ENCODE measurements around the gene IPO7. TPM values are rescaled to one million over a fixed set of nuclear protein-coding genes. Genes with fewer than 3 reads are reported as not detected.

IPO7 gene
- total RNA-seq, 1 experiment from 2014 or later = 226 TPM

DNA sequence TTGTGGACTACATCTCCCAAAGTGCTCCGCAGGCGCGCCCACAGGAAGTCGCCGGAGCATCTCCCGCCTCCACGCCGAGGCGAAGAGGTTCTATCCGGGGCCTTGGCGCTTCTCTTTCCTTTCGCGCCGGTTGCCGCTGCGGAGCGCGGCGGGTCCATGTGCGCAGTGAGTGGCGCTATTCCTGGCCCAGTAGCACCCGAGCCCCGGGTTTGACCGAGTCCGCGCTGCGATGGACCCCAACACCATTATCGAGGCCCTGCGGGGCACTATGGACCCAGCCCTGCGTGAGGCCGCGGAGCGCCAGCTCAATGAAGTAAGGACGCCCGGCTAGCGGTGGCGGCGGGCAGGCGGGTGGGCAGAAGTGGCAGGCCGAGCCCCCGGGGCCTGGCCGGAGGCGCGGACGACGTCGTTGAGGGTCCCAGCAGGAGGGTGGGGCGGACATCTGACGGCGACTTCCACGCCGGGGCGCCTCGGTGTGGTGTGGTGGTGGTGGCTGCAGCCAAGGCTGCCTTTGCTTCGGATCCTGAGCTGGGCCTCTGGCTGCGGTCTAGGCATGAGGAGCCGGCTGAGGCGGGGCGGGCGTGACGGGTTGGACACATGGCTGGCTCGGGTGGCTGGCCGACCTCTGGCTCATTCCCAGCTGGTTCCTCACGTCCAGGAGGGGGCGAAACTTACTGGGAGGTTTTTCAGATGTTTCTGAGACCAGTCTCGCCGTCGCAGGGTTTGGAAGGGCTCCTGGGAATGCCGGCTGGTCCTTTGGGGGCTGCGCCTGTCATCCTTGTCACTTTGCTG lies at the start of gene IPO7 (continued):
- no peak for TF ChIP-seq ATF6 (CRISPR knock-in tag; IDR thresholded peaks at IDR 0.05)
- TF ChIP-seq USF1 (CRISPR knock-in tag; IDR thresholded peaks at IDR 0.05) = peak; percentile 87
- TF ChIP-seq ETV6 (CRISPR knock-in tag; IDR thresholded peaks at IDR 0.05) = no peak
- TF ChIP-seq TP53 (CRISPR knock-in tag; IDR thresholded peaks at IDR 0.05) = no peak
- no peak for TF ChIP-seq ZNF512 (CRISPR knock-in tag; IDR thresholded peaks at IDR 0.05; ENCODE audit: borderline replicate concordance)
- no peak for TF ChIP-seq ZNF263 (CRISPR knock-in tag; IDR thresholded peaks at IDR 0.05; ENCODE audit: low read depth)
- TF ChIP-seq, protein P1, sequence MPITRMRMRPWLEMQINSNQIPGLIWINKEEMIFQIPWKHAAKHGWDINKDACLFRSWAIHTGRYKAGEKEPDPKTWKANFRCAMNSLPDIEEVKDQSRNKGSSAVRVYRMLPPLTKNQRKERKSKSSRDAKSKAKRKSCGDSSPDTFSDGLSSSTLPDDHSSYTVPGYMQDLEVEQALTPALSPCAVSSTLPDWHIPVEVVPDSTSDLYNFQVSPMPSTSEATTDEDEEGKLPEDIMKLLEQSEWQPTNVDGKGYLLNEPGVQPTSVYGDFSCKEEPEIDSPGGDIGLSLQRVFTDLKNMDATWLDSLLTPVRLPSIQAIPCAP (CRISPR knock-in tag; IDR thresholded peaks at IDR 0.05) = no peak
- TF ChIP-seq NFE2L1 (CRISPR knock-in tag; IDR thresholded peaks at IDR 0.05) = peak; percentile 52; the same call in 1 of the 2 replicates
- no peak for TF ChIP-seq STAT6 (CRISPR knock-in tag; conservative IDR thresholded peaks at IDR 0.05; ENCODE audit: low read depth)
- no peak for TF ChIP-seq JAZF1 (CRISPR knock-in tag; IDR thresholded peaks at IDR 0.05)
- TF ChIP-seq HMGXB4 (CRISPR knock-in tag; IDR thresholded peaks at IDR 0.05) = peak; percentile 92
- TF ChIP-seq TCF7 (CRISPR knock-in tag; IDR thresholded peaks at IDR 0.05; ENCODE audit: low read depth) = no peak
- TF ChIP-seq, protein P2, sequence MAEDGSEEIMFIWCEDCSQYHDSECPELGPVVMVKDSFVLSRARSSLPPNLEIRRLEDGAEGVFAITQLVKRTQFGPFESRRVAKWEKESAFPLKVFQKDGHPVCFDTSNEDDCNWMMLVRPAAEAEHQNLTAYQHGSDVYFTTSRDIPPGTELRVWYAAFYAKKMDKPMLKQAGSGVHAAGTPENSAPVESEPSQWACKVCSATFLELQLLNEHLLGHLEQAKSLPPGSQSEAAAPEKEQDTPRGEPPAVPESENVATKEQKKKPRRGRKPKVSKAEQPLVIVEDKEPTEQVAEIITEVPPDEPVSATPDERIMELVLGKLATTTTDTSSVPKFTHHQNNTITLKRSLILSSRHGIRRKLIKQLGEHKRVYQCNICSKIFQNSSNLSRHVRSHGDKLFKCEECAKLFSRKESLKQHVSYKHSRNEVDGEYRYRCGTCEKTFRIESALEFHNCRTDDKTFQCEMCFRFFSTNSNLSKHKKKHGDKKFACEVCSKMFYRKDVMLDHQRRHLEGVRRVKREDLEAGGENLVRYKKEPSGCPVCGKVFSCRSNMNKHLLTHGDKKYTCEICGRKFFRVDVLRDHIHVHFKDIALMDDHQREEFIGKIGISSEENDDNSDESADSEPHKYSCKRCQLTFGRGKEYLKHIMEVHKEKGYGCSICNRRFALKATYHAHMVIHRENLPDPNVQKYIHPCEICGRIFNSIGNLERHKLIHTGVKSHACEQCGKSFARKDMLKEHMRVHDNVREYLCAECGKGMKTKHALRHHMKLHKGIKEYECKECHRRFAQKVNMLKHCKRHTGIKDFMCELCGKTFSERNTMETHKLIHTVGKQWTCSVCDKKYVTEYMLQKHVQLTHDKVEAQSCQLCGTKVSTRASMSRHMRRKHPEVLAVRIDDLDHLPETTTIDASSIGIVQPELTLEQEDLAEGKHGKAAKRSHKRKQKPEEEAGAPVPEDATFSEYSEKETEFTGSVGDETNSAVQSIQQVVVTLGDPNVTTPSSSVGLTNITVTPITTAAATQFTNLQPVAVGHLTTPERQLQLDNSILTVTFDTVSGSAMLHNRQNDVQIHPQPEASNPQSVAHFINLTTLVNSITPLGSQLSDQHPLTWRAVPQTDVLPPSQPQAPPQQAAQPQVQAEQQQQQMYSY (CRISPR knock-in tag; IDR thresholded peaks at IDR 0.05) = no peak
- no peak for TF ChIP-seq SOX15 (CRISPR knock-in tag; IDR thresholded peaks at IDR 0.05)
- TF ChIP-seq, protein P3, sequence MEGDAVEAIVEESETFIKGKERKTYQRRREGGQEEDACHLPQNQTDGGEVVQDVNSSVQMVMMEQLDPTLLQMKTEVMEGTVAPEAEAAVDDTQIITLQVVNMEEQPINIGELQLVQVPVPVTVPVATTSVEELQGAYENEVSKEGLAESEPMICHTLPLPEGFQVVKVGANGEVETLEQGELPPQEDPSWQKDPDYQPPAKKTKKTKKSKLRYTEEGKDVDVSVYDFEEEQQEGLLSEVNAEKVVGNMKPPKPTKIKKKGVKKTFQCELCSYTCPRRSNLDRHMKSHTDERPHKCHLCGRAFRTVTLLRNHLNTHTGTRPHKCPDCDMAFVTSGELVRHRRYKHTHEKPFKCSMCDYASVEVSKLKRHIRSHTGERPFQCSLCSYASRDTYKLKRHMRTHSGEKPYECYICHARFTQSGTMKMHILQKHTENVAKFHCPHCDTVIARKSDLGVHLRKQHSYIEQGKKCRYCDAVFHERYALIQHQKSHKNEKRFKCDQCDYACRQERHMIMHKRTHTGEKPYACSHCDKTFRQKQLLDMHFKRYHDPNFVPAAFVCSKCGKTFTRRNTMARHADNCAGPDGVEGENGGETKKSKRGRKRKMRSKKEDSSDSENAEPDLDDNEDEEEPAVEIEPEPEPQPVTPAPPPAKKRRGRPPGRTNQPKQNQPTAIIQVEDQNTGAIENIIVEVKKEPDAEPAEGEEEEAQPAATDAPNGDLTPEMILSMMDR (IDR thresholded peaks at IDR 0.05) = no peak
- TF ChIP-seq USF2 (CRISPR knock-in tag; IDR thresholded peaks at IDR 0.05) = 0 out of 2 replicates have a peak, but pooled peaks have one; percentile 88
- no peak for TF ChIP-seq ZNF671 (CRISPR knock-in tag; IDR thresholded peaks at IDR 0.05)
- peak; percentile 97 for TF ChIP-seq MAX (CRISPR knock-in tag; IDR thresholded peaks at IDR 0.05)
- peak; percentile 94; the same call in 1 of the 2 replicates for TF ChIP-seq FOXP1 (CRISPR knock-in tag; IDR thresholded peaks at IDR 0.05; ENCODE audit: borderline replicate concordance)
- TF ChIP-seq RELA (CRISPR knock-in tag; IDR thresholded peaks at IDR 0.05; ENCODE audit: borderline replicate concordance) = no peak; the same call in 1 of the 2 replicates
